Measurements from ENCODE around the gene HHAT. TPM values are rescaled to one million over a fixed set of nuclear protein-coding genes. Genes with fewer than 3 reads are reported as not detected.

The HHAT gene
- total RNA-seq, 1 donor from 2014 or later: 2.0 TPM

DNA sequence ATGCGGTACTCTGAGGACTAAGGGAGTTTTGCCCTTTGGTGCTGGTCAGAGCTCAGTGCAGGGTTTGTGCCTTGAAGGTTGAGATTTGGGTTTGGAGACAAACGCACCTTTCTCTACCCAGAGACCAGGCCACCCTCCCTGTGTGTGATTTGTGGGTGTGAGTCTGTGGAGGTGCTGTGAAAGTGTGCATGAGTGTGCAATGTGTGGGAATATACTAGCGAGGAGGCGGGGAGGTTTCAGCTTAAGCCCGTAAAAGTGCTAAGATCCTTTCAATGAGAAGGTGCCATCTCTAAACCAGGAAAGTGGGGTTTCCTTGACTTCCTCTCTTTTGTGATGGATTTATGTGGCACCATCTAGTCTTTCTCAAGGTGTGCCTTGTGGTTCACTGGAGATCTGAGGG, 225.7 kb downstream of the HHAT start:
- DNase-seq: no peak

DNA sequence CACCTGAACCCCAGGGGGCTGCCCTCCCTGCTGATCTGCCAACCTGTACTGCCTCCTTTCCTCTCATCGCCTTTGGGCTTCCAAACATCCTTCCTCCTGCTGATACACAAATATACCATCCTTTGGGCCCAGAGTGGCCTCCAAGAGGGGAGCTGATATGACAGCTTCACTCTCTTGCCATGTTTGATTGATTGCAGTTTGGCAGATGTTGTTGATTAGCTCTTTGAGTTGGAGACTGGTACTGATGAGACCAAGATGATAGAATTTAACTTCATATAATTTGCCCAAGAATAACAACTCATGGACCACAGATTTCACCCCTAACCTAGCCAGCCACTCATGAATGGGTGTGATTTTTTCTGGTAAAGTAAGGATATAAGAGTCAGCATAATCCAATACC, 227.8 kb downstream of the HHAT start:
- DNase-seq: no peak

DNA sequence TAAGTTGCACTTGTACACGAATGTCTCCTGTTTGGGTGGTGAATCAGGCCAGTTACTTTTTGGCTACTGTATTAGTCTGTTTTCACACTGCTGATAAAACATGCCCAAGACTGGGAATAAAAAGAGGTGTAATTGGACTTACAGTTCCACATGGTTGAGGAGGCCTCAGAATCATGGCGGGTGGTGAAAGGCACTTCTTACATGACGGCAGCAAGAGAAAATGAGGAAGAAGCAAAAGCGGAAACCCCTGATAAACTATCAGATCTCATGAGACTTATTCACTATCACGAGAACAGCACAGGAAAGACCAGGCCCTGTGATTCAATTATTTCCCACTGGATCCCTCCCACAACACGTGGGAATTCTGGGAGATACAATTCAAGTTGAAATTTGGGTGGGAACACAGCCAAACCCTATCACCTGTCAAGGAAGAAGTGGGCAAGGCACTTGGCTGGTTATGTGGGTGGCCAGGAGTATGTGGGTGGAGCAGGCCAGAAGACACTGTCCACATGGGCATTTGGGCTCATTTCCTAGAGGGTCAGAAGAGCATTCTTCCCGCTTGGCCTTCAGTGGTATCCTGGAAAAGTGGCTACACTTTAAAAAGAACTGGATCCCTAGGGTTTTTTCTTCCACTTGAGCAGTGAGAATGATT, 228.8 kb downstream of the HHAT start:
- no peak for DNase-seq

DNA sequence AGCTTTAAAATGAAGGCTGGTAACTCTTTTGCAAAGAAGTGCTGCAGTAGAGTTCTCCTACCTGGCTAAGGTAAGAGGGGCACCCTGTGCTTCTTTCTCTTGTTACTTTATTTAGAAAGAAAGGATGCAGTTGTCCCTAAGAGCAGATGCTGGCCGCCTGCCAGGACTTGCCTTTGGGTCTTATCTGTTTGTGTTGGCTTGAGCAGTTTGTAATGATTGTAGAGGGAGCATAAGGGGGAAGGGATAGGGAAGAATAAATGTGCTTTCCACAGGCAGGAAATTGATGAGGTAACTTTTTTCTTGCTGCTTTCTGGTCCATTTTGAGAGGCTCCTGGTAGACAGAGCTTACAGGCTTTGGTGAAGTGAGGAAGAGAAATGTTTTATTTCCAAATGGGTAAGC, 229.6 kb downstream of the HHAT start:
- no peak for DNase-seq

DNA sequence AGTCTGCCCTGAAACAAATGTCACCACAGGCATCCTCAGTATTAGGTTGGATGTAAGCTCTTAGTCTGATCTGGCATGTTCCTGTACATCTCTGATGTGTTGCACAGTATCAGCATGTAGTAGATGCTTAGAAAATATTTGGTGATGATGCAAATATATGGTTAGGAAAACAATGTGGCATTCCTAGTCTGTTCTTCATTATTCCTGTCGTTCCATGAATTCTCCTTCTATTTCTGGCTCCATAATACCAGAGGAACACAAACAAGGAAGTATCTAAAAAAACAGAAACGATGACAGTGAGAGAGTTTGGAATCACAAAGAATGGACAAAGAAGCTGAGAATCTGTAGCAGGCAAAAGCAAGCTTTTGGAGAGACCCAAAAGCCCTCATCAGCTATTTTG, 236.6 kb downstream of the HHAT start:
- no peak for DNase-seq

DNA sequence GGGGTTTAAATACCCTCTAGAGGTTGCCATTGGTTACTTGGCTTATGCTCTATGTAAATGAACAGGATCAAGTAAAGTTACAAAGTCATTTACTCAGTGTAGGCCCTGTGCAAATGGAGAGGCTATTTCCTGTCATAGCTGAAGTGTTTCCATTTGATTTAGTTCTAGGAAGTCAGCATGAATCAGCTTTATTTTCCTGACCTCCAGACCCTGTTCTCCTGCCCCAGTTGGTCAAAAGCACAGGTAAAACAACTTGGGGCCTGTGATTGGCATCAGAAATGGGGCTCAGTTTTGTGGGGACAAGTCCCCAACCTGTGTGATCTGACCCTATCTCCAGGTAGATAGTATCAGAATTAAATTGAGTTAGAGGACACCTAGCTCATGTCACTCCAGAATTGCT, 239.9 kb downstream of the HHAT start:
- no peak for DNase-seq

DNA sequence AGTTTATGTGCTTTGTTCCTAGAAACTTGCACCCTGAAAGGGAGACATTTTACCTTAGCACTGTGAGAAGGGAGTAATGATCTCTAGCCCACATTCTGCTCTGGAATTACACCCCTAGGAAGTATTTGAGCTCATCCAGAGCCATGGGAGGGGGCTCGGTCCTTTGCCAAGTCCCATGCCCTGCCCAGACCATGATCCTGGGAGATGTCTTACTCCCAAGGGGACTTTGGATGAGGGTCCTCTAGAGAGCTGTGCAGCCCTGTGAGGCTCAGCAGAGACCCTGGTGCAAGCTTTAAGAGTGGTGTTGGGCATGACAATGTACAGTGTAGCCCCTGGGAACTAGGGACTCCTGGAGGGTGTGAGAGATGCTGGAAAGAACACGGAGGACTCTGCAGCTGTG, 241.4 kb downstream of the HHAT start:
- no peak for DNase-seq

DNA sequence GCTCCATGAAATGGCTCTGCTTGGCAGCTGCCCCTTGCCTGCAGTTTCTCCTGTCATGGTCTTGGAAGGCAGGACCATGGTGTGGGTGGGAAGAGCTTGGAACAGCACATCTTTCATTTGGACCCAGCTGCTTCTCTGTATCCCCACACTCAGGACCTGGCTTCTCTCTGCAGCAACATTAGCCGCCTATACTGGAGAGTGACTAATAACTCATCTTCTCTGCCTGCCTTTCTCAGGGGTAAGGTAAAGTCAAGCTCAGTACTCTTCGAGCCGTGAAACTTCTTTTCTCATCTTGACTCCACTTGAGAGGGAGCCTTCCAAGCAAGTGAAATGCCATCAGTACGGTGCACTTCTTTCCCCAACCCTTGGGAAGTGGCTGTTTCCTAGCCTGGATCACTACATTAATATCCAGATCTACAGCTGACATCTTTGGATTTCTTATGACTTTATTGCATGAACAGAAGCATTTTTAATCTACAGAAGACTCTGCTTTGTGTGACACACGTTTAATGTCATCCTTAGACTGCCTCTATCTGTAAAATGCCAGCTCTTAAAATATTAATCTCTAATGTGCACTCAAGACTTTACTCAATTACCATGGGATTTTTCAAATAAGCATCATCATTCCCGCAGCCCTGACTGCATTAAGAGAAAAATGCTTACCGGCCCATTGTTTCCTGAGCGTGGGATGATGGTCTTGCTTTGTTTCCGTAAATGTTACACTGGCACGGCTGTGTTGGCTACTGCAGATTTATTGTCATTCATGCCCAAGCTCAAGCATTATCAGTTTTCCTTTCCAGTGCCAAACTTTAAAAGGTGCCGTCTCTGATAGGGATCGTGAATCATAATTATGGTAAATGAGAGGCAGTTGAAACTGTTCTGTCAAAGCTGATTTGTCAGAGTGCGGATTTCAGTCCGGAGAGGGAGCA, 242.9 kb downstream of the HHAT start:
- DNase-seq: no peak

DNA sequence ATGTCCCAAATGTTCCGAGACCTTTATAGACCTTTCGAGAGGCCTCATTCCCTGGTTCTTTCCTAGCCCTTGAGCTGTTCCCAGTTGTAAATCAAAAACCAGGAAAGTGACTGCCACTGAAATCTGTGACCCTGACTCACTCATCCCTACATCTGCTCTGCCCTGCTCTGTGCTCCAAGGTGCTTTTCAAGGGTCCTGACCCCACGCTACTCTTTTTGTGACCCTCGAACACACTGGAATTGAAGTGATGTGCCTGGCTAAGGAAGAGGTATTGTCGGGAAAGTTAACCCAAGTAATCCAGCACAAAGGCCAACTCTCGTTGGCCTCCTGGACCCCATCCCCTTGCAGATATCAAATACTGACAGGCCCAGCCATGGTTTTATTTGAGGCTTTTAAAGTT, 244.4 kb downstream of the HHAT start:
- no peak for DNase-seq

DNA sequence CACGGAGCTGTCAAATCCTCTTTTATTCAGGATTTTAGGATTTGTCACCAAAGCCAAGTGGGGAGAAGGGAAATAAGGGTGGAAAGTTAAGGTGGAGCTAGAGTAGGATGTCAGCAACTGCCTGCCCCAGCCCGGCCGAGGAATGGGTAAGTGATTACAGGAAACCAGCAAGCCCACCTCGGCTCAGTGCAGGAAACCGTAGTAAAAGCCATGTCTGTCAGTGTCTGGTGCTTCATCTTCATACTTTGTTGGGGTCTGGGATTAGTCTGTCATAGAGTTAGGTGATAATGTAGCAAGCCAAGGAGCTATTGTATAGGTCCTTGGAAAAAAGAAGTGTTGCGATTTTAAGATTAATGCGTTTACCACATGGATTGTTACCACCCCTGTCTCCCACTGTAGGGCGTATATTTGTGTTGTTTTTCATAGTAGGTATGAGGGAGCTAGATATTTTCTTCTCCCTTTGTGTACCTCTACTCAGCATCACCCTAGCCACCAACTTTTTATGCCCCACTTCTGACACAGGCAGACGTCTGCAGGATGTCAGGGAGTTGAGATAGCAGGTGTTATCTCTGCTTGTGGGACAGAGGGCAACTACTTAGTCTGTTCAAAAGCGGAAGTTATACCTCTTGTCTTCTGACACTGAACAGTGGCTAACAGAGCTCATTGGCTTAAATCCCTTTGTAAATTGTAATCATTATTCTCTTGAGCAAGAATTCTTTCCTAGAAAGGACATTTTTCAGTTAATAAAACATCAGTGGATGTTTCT, 253.7 kb downstream of the HHAT start:
- DNase-seq: no peak

DNA sequence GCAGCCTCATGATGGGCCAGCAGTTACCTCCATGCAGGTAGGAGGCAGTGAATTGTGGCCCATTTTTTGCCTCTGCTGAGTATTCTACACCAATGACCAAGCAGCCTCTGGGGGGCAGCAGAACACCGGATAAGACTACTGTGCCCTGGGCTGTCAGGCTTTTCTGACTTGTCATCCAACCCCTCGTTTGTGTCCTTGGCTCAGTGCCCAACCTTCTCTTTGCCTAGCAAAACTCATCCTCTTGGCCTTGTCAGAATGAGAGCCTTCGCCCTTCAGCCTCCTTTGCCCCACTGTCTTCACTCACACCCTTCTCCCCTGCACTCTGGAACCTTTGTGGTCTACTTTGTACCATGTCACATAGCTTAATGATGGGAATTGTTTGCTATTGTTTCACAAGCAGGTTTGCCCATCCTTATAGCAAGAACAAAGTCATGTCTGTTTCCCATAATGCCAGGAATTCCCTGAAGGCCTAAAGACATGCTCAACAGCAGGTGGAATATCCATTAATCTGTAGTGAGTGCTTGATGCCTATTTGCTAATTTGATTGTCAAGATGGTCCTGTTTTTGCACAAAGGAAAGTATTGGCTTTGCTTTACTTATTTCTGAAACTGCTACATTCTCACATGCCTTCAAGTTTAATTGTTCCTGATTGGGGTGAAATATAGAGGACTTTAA, 255.9 kb downstream of the HHAT start:
- peak; percentile 76 for DNase-seq

DNA sequence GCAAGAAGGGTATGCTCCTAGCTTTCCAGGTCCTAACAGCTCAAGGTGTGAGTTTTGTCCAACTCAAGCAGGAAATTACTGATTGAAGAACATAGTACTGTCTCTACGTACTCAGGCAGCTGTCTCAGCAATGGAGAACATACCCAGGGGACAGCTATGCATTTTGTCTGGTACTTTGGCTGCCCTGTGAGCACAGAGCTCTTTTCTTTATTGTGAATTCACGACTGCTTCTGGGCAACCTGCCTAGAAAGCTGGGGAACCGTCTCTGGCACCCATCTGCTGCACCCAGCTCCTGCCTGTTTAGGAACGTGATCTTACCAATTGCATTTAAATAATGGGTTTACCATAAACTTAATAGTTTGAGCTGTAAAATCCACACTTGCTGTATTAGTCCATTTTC, 258.1 kb downstream of the HHAT start:
- DNase-seq: peak; percentile 69

DNA sequence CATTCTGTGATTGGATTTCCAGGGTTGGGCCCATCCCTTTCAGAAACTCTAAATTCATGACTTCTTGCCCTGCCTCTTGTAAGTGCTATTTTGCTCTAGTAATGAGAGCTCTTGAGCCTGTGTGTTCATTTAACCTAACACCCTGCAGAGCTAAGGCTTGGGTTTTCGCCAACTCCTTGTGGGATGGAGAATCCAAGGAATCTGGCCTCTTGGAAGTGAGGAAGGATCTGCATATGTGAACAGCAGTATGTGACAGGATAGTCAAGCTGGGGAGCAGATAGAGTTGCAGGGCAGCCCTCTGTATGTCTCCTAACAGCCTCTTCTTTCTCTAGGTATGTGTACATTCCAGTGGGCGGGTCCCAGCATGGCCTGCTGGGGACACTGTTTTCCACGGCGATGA, 258.9 kb downstream of the HHAT start:
- DNase-seq: no peak

DNA sequence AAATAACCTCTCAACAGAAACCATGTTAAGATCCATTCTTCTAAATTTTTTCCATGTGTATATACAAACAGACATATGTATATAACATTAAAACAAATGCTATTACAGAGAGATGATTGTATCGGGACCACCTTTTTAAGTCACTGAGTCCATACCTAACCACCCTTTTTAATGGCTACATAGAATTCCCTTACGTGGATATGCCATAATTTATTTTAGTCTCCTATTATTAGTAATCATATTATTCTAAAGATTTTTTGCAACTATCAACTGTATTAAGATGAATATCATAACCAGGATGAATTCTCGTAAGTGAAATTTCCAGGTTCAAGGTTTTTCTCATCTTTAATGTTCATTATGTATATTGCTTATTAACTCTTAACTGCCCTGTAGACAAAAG, 259.7 kb downstream of the HHAT start:
- no peak for DNase-seq

DNA sequence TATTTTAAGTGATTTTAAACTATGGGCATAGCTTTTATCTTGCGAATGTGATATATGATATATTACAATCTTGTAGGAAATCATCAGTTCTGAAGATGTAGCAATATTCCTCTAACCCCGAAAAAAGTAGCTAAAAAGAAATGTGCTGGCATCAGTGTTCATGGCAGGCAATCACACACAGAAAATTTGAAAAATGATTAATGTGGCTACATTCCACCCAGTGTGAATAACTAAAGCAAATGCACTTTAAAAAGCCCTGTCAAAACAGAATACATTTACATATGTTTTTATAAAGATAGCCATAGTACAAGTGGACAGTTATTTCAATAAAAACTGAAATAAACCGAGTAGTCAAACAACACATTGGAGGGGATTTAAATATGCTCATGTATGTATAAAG, 260.2 kb downstream of the HHAT start:
- DNase-seq: no peak

DNA sequence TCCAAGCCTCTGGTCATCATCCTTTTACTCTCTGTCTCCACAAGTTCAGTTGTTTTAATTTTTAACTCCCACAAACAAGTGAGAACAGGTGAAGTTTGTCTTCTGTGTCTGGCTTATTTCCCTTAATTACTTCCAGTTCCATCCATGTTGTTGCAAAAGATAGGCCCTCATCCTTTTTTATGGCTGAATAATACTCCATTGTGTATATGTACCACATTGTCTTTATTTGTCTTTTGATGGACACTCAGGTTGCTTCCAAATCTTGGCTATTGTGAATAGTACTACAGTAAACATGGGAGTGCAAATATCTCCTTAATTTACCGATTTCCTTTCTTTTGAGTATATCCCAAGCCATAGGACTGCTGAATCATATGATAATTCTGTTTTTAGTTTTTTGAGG, 262.5 kb downstream of the HHAT start:
- no peak for DNase-seq

DNA sequence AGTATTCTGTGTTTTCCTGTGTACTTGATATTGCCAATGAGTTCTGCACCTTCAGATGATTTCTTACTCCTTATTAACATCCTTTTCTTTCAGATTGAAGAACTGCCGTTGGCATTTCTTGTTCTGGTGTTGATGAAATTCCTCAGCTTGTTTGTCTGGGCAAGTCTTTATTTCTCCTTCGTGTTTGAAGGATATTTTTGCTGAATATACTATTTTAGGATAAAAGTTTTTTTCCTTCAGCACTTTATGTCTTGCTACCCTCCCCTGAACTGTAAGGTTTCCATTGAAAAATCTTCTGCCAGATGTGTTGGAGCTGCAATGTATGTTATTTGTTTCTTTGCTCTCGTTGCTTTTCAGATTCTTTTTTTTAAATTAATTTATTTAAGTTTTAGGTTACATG, 265.9 kb downstream of the HHAT start:
- no peak for DNase-seq

DNA sequence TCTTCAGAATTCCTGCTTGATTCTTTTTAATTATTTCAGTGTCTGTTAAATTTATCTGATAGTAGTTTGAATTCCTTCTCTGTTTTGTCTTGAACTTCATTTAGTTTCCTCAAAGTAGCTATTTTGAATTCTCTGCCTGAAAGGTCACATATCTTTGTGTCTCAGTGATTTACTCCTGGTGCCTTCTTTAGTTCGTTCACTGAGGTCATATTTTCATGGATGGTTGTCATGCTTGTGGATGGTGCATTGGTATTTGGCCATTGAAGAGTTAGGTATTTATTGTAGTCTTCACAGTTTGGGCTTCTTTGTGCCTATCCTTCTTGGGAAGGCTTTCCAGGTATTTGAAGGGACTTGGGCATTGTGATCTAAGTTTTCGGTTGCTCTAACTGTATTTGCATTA, 267.9 kb downstream of the HHAT start:
- DNase-seq: no peak

DNA sequence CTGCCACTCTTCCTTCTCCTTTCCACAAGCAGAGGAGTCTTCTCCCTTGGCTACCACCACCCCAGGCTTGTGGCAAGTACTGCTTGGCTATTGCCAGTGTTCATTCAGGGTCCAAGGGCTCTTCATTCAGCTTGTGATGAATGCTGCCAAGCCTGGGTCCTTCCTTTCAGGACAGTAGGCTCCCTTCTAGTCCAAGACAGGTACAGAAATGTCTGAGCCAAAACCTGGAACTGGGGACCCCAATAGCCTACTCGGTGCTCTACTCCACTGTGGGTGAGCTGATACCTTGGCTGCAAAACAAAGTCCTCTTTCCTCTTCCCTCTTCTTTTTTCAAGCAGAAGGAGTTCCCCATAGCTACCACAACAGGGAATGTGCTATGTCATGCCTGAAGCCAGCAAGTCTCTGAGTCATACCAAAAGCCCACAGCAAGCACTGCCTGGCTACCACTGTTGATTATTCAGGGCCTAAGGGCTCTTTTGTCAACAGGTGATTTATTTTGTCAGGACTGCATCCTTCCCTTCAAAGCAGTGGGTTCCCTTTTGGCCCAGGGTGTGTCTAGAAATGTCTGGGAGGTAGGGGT, 268.9 kb downstream of the HHAT start:
- DNase-seq: no peak

DNA sequence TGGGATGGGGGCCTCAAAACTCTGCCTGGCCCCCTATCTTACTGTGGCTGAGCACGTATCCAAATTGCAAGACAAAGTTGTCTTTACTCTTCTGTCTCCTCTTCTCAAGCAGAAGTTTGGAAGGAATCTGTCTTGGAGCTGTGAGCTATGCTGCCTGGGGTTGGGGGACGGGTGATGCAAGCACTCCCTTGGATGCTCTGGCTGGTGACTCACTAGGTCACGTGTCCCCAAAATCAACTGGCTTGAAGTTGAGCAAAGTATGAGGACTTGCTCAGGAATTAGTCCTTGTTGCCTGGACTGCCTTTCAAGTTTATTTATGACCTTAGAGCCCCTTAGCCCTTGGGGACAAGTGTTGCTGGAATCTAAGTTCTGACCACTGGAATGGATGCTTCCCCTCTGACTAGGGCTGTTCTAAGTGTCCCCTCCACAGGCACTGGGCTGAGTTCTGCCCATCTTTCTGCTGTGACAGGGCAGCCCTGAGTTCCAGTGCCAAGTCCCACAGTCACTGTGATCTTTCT, 269.5 kb downstream of the HHAT start:
- no peak for DNase-seq

DNA sequence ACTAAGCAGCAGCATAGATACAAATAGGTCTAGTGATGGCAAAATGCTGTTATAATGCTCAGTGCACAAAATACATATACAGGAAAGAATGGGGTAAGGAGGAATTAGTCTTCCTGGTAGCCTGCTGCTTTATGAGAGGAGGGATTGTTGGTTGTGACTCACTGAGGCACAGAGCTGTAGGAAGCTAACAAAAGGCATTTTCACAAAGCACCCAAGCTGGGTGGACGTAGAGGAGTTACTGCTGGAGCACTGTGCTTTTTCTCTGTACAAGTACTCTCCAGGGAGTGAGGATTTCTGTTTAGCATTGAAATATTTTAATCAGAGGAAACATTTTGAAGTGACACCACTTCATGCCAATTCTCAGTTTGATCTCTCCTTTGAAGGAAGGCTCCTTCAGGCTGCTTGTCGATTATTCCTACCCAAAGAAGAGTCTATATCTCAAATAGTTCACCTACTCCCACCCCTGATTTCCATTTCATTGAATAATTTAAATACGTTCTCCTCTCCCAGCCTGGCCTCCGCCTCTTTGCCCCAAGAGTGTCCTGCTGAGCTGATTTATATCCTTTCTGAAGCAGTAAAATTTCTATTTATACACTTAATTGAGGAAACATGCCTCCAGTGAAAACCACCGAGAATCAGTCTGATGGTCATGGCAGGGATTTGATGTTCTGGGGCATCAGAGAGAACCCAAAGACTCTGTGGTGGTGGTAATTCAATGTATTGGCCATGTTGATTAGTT, 271.9 kb downstream of the HHAT start:
- no peak for DNase-seq

Data from occipital lobe (tissue), 2 donors.